Karpas-422 (cell line): ENCODE data around the gene RHOA. TPM values are rescaled to one million over a fixed set of nuclear protein-coding genes. Genes with fewer than 3 reads are reported as not detected.

Experiments
- DNase-seq: peaks from one replicate; pipeline ENCODE4 v3.0.0-alpha.2; 2015
- H2AFZ ChIP-seq: fragments of 200-600 bp; sonication (generic); 2 replicates; pipeline ENCODE4 v1.6.1; 2014; ENCODE audit warnings: antibody characterized with exemption, low read length, mixed read lengths
- H3K27ac ChIP-seq: fragments of 200-600 bp; sonication (generic); 2 replicates; pipeline ENCODE4 v1.5.1; 2014; ENCODE audit warnings: mild to moderate bottlenecking, low read length, moderate library complexity
- H3K27me3 ChIP-seq: fragments of 200-600 bp; sonication (generic); 2 replicates; pipeline ENCODE4 v1.6.1; 2014; ENCODE audit warnings: low read length, mixed read lengths
- H3K36me3 ChIP-seq: fragments of 200-600 bp; sonication (generic); 2 replicates; pipeline ENCODE4 v1.6.1; 2014; ENCODE audit warnings: low read length, mixed read lengths; ENCODE audit not compliant: insufficient read depth
- H3K4me1 ChIP-seq: fragments of 200-600 bp; sonication (generic); 2 replicates; pipeline ENCODE4 v1.6.1; 2014; ENCODE audit warnings: mild to moderate bottlenecking, low read length, mixed read lengths
- H3K4me2 ChIP-seq: fragments of 200-600 bp; sonication (generic); 2 replicates; pipeline ENCODE4 v1.6.1; 2014; ENCODE audit warnings: low read length, low read depth, mild to moderate bottlenecking; ENCODE audit not compliant: poor library complexity, severe bottlenecking
- H3K4me3 ChIP-seq: fragments of 200-600 bp; sonication (generic); 2 replicates; pipeline ENCODE4 v1.5.1; 2014; ENCODE audit warnings: mild to moderate bottlenecking, antibody characterized with exemption, low read length, mixed read lengths
- H3K79me2 ChIP-seq: fragments of 200-600 bp; sonication (generic); 2 replicates; pipeline ENCODE4 v1.6.1; 2014; ENCODE audit warnings: mild to moderate bottlenecking, low read length, mixed read lengths
- H3K9ac ChIP-seq: fragments of 200-600 bp; sonication (generic); 2 replicates; pipeline ENCODE4 v1.6.0; 2014; ENCODE audit warnings: low read length
- H3K9me2 ChIP-seq: fragments of 200-600 bp; sonication (generic), shearing (Covaris generic); replicated peaks from 2 replicates; pipeline ENCODE4 v1.6.0; 2014; ENCODE audit warnings: mild to moderate bottlenecking, low read length, moderate library complexity; ENCODE audit not compliant: insufficient read depth
- H3K9me3 ChIP-seq: fragments of 300-700, 200-600 bp; sonication (generic); 2 replicates; pipeline ENCODE4 v1.6.1; 2014; ENCODE audit warnings: low read length, mixed read lengths
- H4K20me1 ChIP-seq: fragments of 200-600 bp; sonication (generic); 2 replicates; pipeline ENCODE4 v1.6.1; 2014; ENCODE audit warnings: mild to moderate bottlenecking, antibody characterized with exemption, low read length, low read depth; ENCODE audit not compliant: insufficient read depth
- total RNA-seq: library from RNA; depleted of rRNA; stranded (reverse); fragments of >200 nt; shearing (Covaris generic); gene quantifications from 2 replicates; pipeline ENCODE4 v1.2.3, GENCODE V29; 2014; ENCODE audit warnings: low replicate concordance

The RHOA gene
- total RNA-seq, 1 experiment from 2014 or later = 281 TPM

- Histone ChIP-seq H3K4me3 (no peak overlapping the region), H3K9ac (no peak overlapping the region), H3K36me3 (no peaks in the 10 kb centered on the region), H3K9me3 (no peaks in the 10 kb centered on the region), H3K4me1 (peaks cover 12% of the 10 kb centered on the region), H3K79me2 (peaks cover 98% of the 10 kb centered on the region), H4K20me1 (peaks cover 13% of the 10 kb centered on the region), H3K4me2 (no peak overlapping the region), H3K27me3 (no peaks in the 10 kb centered on the region), H3K27ac (no peak overlapping the region), H2AFZ (no peak overlapping the region), H3K9me2 (no peaks in the 10 kb centered on the region)
- no peak for DNase-seq
Observed at GRCh38 chr3:49388289-49388820, 23.4 kb downstream of the RHOA start.

- Histone ChIP-seq H3K9me2 (no peaks in the 10 kb centered on the region), H3K36me3 (no peaks in the 10 kb centered on the region), H3K4me2 (no peak overlapping the region), H3K4me1 (peaks cover 12% of the 10 kb centered on the region), H3K9ac (no peak overlapping the region), H3K9me3 (no peaks in the 10 kb centered on the region), H3K27ac (no peak overlapping the region), H3K79me2 (peaks cover 98% of the 10 kb centered on the region), H3K4me3 (no peak overlapping the region), H4K20me1 (peaks cover 15% of the 10 kb centered on the region), H3K27me3 (no peaks in the 10 kb centered on the region), H2AFZ (no peak overlapping the region)
- DNase-seq = no peak
Observed at GRCh38 chr3:49387721-49388120, 24.1 kb downstream of the RHOA start.

- no peak overlapping the region for H3K4me3 ChIP-seq
- H3K4me2 ChIP-seq = no peak overlapping the region
- H3K4me1 ChIP-seq = peaks cover 12% of the 10 kb centered on the region
- H3K79me2 ChIP-seq = peaks cover 96% of the 10 kb centered on the region
- no peaks in the 10 kb centered on the region for H3K36me3 ChIP-seq
- H3K27me3 ChIP-seq = no peaks in the 10 kb centered on the region
- no peaks in the 10 kb centered on the region for H3K9me2 ChIP-seq
- no peak overlapping the region for H2AFZ ChIP-seq
- no peaks in the 10 kb centered on the region for H3K9me3 ChIP-seq
- no peak for DNase-seq
- no peak overlapping the region for H3K27ac ChIP-seq
- H3K9ac ChIP-seq = no peak overlapping the region
- H4K20me1 ChIP-seq = peaks cover 19% of the 10 kb centered on the region
Observed at GRCh38 chr3:49386056-49386756, 25.6 kb downstream of the RHOA start.

- Histone ChIP-seq H3K4me1 (peaks cover 12% of the 10 kb centered on the region), H3K36me3 (no peaks in the 10 kb centered on the region), H3K9me3 (no peaks in the 10 kb centered on the region), H3K27me3 (no peaks in the 10 kb centered on the region), H3K79me2 (peaks cover 96% of the 10 kb centered on the region), H3K9ac (no peak overlapping the region), H3K4me3 (no peak overlapping the region), H3K9me2 (no peaks in the 10 kb centered on the region), H3K27ac (no peak overlapping the region), H2AFZ (no peak overlapping the region), H4K20me1 (peaks cover 19% of the 10 kb centered on the region), H3K4me2 (no peak overlapping the region)
- DNase-seq = no peak
Observed at GRCh38 chr3:49385617-49386016, 26.2 kb downstream of the RHOA start.

- Histone ChIP-seq H3K36me3 (peaks cover 4% of the 10 kb centered on the region; the same call in 1 of the 2 replicates), H3K9me3 (no peaks in the 10 kb centered on the region), H3K27me3 (no peaks in the 10 kb centered on the region), H2AFZ (no peak overlapping the region), H3K9ac (no peak overlapping the region), H3K4me2 (no peak overlapping the region), H3K9me2 (no peaks in the 10 kb centered on the region), H3K4me1 (peaks cover 8% of the 10 kb centered on the region), H3K4me3 (no peak overlapping the region), H3K27ac (no peak overlapping the region), H3K79me2 (peaks cover 95% of the 10 kb centered on the region), H4K20me1 (peaks cover 14% of the 10 kb centered on the region)
- DNase-seq = no peak
Observed at GRCh38 chr3:49383387-49383786, 28.4 kb downstream of the RHOA start.

- H2AFZ ChIP-seq = no peak overlapping the region
- H3K4me2 ChIP-seq = no peak overlapping the region
- H4K20me1 ChIP-seq = peaks cover 25% of the 10 kb centered on the region; the same call in 1 of the 2 replicates
- H3K9me2 ChIP-seq = no peaks in the 10 kb centered on the region
- H3K4me1 ChIP-seq = no peaks in the 10 kb centered on the region
- DNase-seq = no peak
- no peak overlapping the region for H3K27ac ChIP-seq
- H3K9me3 ChIP-seq = no peaks in the 10 kb centered on the region
- no peak overlapping the region for H3K9ac ChIP-seq
- H3K36me3 ChIP-seq = peaks cover 14% of the 10 kb centered on the region
- H3K27me3 ChIP-seq = no peaks in the 10 kb centered on the region
- H3K4me3 ChIP-seq = no peak overlapping the region
- peaks cover 93% of the 10 kb centered on the region for H3K79me2 ChIP-seq
Observed at GRCh38 chr3:49378249-49378895, 33.4 kb downstream of the RHOA start.

GRCh38 chr3:49377483-49377882, 34.3 kb downstream of the RHOA start:
- Histone ChIP-seq H3K27ac (no peak overlapping the region), H3K4me2 (no peak overlapping the region), H3K79me2 (peaks cover 93% of the 10 kb centered on the region), H3K9me3 (no peaks in the 10 kb centered on the region), H4K20me1 (peaks cover 20% of the 10 kb centered on the region; the same call in 1 of the 2 replicates), H3K4me3 (no peak overlapping the region), H3K9me2 (no peaks in the 10 kb centered on the region), H3K4me1 (no peaks in the 10 kb centered on the region), H3K36me3 (peaks cover 15% of the 10 kb centered on the region), H2AFZ (no peak overlapping the region), H3K27me3 (no peaks in the 10 kb centered on the region), H3K9ac (no peak overlapping the region)
- DNase-seq = peak; percentile 56

GRCh38 chr3:49371946-49372345, 39.8 kb downstream of the RHOA start:
- H3K27ac ChIP-seq = no peak overlapping the region
- H3K4me3 ChIP-seq = no peak overlapping the region
- H3K4me1 ChIP-seq = no peaks in the 10 kb centered on the region
- H2AFZ ChIP-seq = no peak overlapping the region
- H3K9ac ChIP-seq = no peak overlapping the region
- H3K27me3 ChIP-seq = no peaks in the 10 kb centered on the region
- H3K79me2 ChIP-seq = peaks cover 74% of the 10 kb centered on the region
- peaks cover 36% of the 10 kb centered on the region for H3K36me3 ChIP-seq
- no peaks in the 10 kb centered on the region for H3K9me2 ChIP-seq
- H3K4me2 ChIP-seq = no peak overlapping the region
- peaks cover 9% of the 10 kb centered on the region; the same call in 1 of the 2 replicates for H4K20me1 ChIP-seq
- no peaks in the 10 kb centered on the region for H3K9me3 ChIP-seq
- DNase-seq = no peak
